ENCODE results near the gene DOCK2. TPM values are rescaled to one million over a fixed set of nuclear protein-coding genes. Genes with fewer than 3 reads are reported as not detected.

DOCK2 gene
- total and polyA plus RNA-seq, 9 of the 15 experiments (the other 6 are each of a cell fraction or from before 2014, with no cell fraction given): 4.5 to 42.6 (median 20.5) TPM

DNA sequence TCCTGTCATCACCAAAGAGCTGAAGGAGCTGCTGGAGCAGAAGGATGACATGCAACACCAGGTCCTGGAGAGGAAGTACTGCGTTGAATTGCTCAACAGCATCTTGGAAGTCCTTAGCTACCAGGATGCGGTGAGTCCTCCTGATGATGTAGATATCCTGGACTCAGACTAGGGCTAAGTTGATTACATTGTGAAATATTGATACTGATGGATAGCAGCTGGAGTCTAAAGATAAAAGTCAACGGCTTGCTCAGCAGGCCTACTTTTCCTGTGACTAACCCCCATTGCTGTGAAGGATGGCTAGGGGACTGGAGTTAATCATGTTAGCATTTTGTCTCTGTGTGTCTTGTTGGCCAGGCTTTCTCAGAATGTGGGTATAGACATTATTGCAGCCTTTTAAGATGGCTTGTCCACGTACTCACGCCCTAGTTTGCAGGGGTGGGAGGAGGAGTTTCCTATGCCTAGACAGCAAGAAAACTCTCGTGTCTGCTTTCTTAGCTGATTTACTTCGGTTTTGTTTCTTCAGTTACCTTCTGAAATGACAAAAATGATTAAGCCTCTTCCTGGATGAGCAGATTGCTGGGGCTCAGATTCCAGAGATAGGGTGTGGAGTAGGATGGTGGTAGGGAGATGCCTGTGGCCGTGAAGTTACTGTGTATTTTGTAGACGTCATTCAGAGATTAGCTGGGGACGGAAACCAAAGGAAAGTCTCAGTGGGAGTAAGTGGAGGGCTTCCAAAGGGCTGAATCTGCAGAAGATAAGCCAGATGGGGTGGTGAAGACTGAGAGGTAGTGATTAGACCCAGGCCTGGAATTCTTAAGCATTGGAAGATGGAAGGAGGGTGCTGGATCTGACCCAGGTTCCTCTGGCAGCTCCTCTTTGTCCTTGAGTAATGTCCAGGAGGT is 166.3 kb downstream of the DOCK2 start (continued):
- TF ChIP-seq RBM15 (IDR thresholded peaks at IDR 0.05; ENCODE audit: insufficient read depth, low read length): no peak
- peak in 1 of 2 experiments; percentile 51; a peak in 2 of 4 replicates for TF ChIP-seq ZNF639 (CRISPR knock-in tag; conservative IDR thresholded peaks at IDR 0.05 in 1 of 2, IDR thresholded peaks at IDR 0.05 in 1 of 2)
- TF ChIP-seq THAP12 (CRISPR knock-in tag; IDR thresholded peaks at IDR 0.05): no peak
- peak; percentile 93 for TF ChIP-seq CEBPG (CRISPR knock-in tag; IDR thresholded peaks at IDR 0.05)
- peak; percentile 89 to 98 for TF ChIP-seq CEBPG (tag; conservative IDR thresholded peaks at IDR 0.05 in 1 of 2, IDR thresholded peaks at IDR 0.05 in 1 of 2)
- TF ChIP-seq FOXK1 (CRISPR knock-in tag; IDR thresholded peaks at IDR 0.05; ENCODE audit: borderline replicate concordance): no peak
- no peak for TF ChIP-seq TSC22D4 (tag; IDR thresholded peaks at IDR 0.05)
- no peak for TF ChIP-seq FOXJ3 (CRISPR knock-in tag; IDR thresholded peaks at IDR 0.05)
- no peak for TF ChIP-seq ZBTB8A (IDR thresholded peaks at IDR 0.05; ENCODE audit: partially characterized antibody)
- no peak for TF ChIP-seq KLF1 (tag; IDR thresholded peaks at IDR 0.05)
- TF ChIP-seq, protein P1, sequence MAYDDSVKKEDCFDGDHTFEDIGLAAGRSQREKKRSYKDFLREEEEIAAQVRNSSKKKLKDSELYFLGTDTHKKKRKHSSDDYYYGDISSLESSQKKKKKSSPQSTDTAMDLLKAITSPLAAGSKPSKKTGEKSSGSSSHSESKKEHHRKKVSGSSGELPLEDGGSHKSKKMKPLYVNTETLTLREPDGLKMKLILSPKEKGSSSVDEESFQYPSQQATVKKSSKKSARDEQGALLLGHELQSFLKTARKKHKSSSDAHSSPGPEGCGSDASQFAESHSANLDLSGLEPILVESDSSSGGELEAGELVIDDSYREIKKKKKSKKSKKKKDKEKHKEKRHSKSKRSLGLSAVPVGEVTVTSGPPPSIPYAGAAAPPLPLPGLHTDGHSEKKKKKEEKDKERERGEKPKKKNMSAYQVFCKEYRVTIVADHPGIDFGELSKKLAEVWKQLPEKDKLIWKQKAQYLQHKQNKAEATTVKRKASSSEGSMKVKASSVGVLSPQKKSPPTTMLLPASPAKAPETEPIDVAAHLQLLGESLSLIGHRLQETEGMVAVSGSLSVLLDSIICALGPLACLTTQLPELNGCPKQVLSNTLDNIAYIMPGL (CRISPR knock-in tag; IDR thresholded peaks at IDR 0.05): no peak
- peak; percentile 49; the same call in 1 of the 2 replicates for TF ChIP-seq ZNF395 (CRISPR knock-in tag; IDR thresholded peaks at IDR 0.05)
- no peak for TF ChIP-seq TBP (optimal IDR thresholded peaks at IDR 0.05; ENCODE audit: low read depth, low read length)
- no peak for TF ChIP-seq PRPF4 (IDR thresholded peaks at IDR 0.05; ENCODE audit: insufficient read depth, low read depth, low read length, poor library complexity, severe bottlenecking)
- no peak for TF ChIP-seq ZFP30 (CRISPR knock-in tag; IDR thresholded peaks at IDR 0.05; ENCODE audit: borderline replicate concordance)
- TF ChIP-seq TAF9B (IDR thresholded peaks at IDR 0.05; ENCODE audit: partially characterized antibody): no peak

Data from K562 (cell line).